PC-3 (cell line): ENCODE data around the gene NAA10. TPM values are rescaled to one million over a fixed set of nuclear protein-coding genes. Genes with fewer than 3 reads are reported as not detected.
A peak's percentile ranks its signal among the peaks of the same experiment; 100 is the strongest.

Source experiments
- ATAC-seq: fragments of 200-7000 bp; cut with Tn5 transposase; 2 replicates; pipeline ENCODE4 v1.9.1; 2020; ENCODE audit warnings: mild to moderate bottlenecking, moderate library complexity
- Bru-seq: library from RNA; stranded (reverse); fragments of 400-500 nt; gene quantifications from one replicate; lab custom pipeline; 2021; lab: Mats Ljungman, UMichigan
- BruChase-seq, 2 experiments: library from RNA; stranded (reverse); fragments of 400-500 nt; gene quantifications; one replicate each; lab custom pipeline; 2021; lab: Mats Ljungman, UMichigan
- BruUV-seq: library from RNA; stranded (reverse); fragments of 400-500 nt; replicated peaks from 2 replicates; lab custom pipeline; 2021; lab: Mats Ljungman, UMichigan
- CTCF ChIA-PET: fragments of 300-600 bp; sonication (Branson Sonifier 250); formaldehyde crosslinking; loops from one replicate; lab custom pipeline; 2022; ENCODE audit warnings: antibody characterized with exemption; lab: Charles Lee
- POLR2A ChIA-PET: fragments of 300-600 bp; sonication (Branson Sonifier 250); formaldehyde crosslinking; loops from one replicate; lab custom pipeline; 2022; ENCODE audit warnings: antibody characterized with exemption; ENCODE audit not compliant: unreplicated experiment; lab: Charles Lee
- DNase-seq: peaks from one replicate; pipeline ENCODE4 v3.0.0-alpha.2; 2015
- H2AFZ ChIP-seq: fragments of 300-600 bp; sonication (generic); 2 replicates; pipeline ENCODE4 v1.6.0; 2016; ENCODE audit warnings: antibody characterized with exemption, low read length
- H3F3A ChIP-seq: fragments of 300-600 bp; sonication (generic); one replicate; pipeline ENCODE4 v1.6.0; 2017; ENCODE audit warnings: antibody characterized with exemption, low read length, control low read depth, mild to moderate bottlenecking; ENCODE audit not compliant: unreplicated experiment
- H3K27ac ChIP-seq: fragments of 300-600 bp; sonication (generic); 2 replicates; pipeline ENCODE4 v1.5.1; 2016; ENCODE audit warnings: mild to moderate bottlenecking, low read length
- H3K27me3 ChIP-seq: fragments of 300-600 bp; sonication (generic); 2 replicates; pipeline ENCODE4 v1.6.1; 2016; ENCODE audit warnings: low read length, mixed read lengths
- H3K36me3 ChIP-seq: fragments of 300-600 bp; sonication (generic); 2 replicates; pipeline ENCODE4 v1.6.1; 2016; ENCODE audit warnings: low read depth, mixed run types, low read length, mixed read lengths
- H3K4me1 ChIP-seq: fragments of 300-600 bp; sonication (generic); 2 replicates; pipeline ENCODE4 v1.5.1; 2016; ENCODE audit warnings: low read length; ENCODE audit not compliant: insufficient read depth
- H3K4me2 ChIP-seq: fragments of 300-600 bp; sonication (generic); 2 replicates; pipeline ENCODE4 v1.6.0; 2016; ENCODE audit warnings: low read length
- H3K4me3 ChIP-seq: fragments of 300-600 bp; sonication (generic); 2 replicates; pipeline ENCODE4 v1.5.1; 2016; ENCODE audit warnings: mild to moderate bottlenecking, low read length, mixed read lengths
- H3K79me2 ChIP-seq: fragments of 300-600 bp; sonication (generic); 2 replicates; pipeline ENCODE4 v1.6.1; 2017; ENCODE audit warnings: low read length, mixed read lengths
- H3K9ac ChIP-seq: fragments of 300-600 bp; sonication (generic); 2 replicates; pipeline ENCODE4 v1.6.0; 2016; ENCODE audit warnings: mild to moderate bottlenecking, low read length
- H3K9me2 ChIP-seq: fragments of 300-600 bp; sonication (generic); replicated peaks from 2 replicates; pipeline ENCODE4 v1.6.1; 2016; ENCODE audit warnings: mixed run types, low read length, mixed read lengths
- H3K9me3 ChIP-seq: fragments of 300-600 bp; sonication (generic); 2 replicates; pipeline ENCODE4 v1.6.1; 2016; ENCODE audit warnings: low read length, mixed read lengths
- H4K20me1 ChIP-seq: fragments of 300-600 bp; sonication (generic); 2 replicates; pipeline ENCODE4 v1.6.1; 2016; ENCODE audit warnings: low read length, mixed read lengths
- CTCF ChIP-seq: fragments of 300-600 bp; sonication (generic); conservative IDR thresholded peaks from 2 replicates; pipeline ENCODE4 v1.5.1; 2017; ENCODE audit warnings: antibody characterized with exemption, low read depth, mild to moderate bottlenecking, low read length
- EZH2 ChIP-seq: fragments of 300-600 bp; sonication (generic); IDR thresholded peaks from one replicate; pipeline ENCODE4 v1.6.1; 2017; ENCODE audit warnings: antibody characterized with exemption, mild to moderate bottlenecking, low read length; ENCODE audit not compliant: unreplicated experiment
- EZH2phosphoT487 ChIP-seq: fragments of 300-600 bp; sonication (generic); IDR thresholded peaks from 2 replicates; pipeline ENCODE4 v1.6.1; 2018; ENCODE audit warnings: mild to moderate bottlenecking, antibody characterized with exemption, low read length, borderline replicate concordance
- intact Hi-C: fragments of 100-400 bp; cut with micrococcal nuclease; formaldehyde crosslinking; loops from 2 replicates; pipeline ENCODE4 v1.9.0; 2023
- long read RNA-seq: library from polyadenylated mRNA; unstranded; transcript quantifications from one replicate; pipeline ENCODE4 v2.0.0, GENCODE V29; 2021; ENCODE audit not compliant: unreplicated experiment
- total RNA-seq: library from RNA; depleted of rRNA; stranded (reverse); fragments of >200 nt; gene quantifications from 2 replicates; pipeline ENCODE4 v1.2.3, GENCODE V29; 2014; rRNA removed

Gene NAA10
- total RNA-seq (169 and 172 TPM in 2 replicates), Bru-seq, nascent RNA (percentile 86 among the genes with signal in this experiment), BruChase-seq, experiment 1, labeled RNA remaining after a 6-hour chase (percentile 91 among the genes with signal in this experiment), BruChase-seq, experiment 2, labeled RNA remaining after a 2-hour chase (percentile 93 among the genes with signal in this experiment)
- long read RNA-seq, transcript NAA10-214 (2 exons, 1,075 nt) = minor isoform, 5 of 161 reads
- long read RNA-seq, transcript NAA10-208 (8 exons, 1,772 nt) = major isoform, 102 of 161 reads
- long read RNA-seq, transcript NAA10-207 (7 exons, 908 nt) = minor isoform, 5 of 161 reads
- long read RNA-seq, partial matches to known transcripts = 6 of 161 reads
- long read RNA-seq, other reads (novel, unspliced or antisense) = 38 of 161 reads

GRCh38 chrX:153934762-153935325, at the start of gene NAA10:
Gene NAA10, minus strand, starts transcription at chrX:153935037. Its CDS starts 133 bp downstream, at chrX:153934904.
- Histone ChIP-seq H3K36me3 (peaks cover 11% of the 10 kb centered on the region), H3K27ac (no peak within 1 kb of the TSS), H4K20me1 (no peaks in the 10 kb centered on the region), H3K4me2 (peak within 1 kb of the TSS; percentile 96), H3K9me2 (no peaks in the 10 kb centered on the region), H3K9me3 (no peaks in the 10 kb centered on the region), H3K4me1 (peaks cover 5% of the 10 kb centered on the region; the same call in 1 of the 2 replicates), H2AFZ (peak within 1 kb of the TSS; percentile 69), H3K27me3 (no peaks in the 10 kb centered on the region), H3F3A (no peaks in the 10 kb centered on the region), H3K79me2 (peaks cover 32% of the 10 kb centered on the region), H3K9ac (peak within 1 kb of the TSS; percentile 97), H3K4me3 (peak within 1 kb of the TSS; percentile 99)
- DNase-seq (peak; percentile 83), ATAC-seq (peak; percentile 98)
- ChIA-PET CTCF (interaction anchor here (0.8 to 1.2 kb wide), 2 partner anchors 11 to 12 kb away, joined by 4 to 6 read pairs; no protein-coding TSS in a partner anchor), POLR2A (no interaction called here)
- BruUV-seq = no TSS peak
- TF ChIP-seq EZH2phosphoT487 (no peak), CTCF (no peak), EZH2 (no peak)
- intact Hi-C loops = no loop called here

GRCh38 chrX:153983321-153983801, 48.5 kb upstream of the NAA10 start:
- no peak for TF ChIP-seq EZH2
- no peak for TF ChIP-seq EZH2phosphoT487
- TF ChIP-seq CTCF = no peak
- intact Hi-C loops = no loop called here
- BruUV-seq = no TSS peak
- H3K9me2 ChIP-seq = no peaks in the 10 kb centered on the region
- H2AFZ ChIP-seq = no peak overlapping the region
- no peak for ATAC-seq
- H3K4me3 ChIP-seq = no peak overlapping the region
- H3K36me3 ChIP-seq = no peaks in the 10 kb centered on the region
- ChIA-PET POLR2A (no interaction called here), CTCF (no interaction called here)
- no peaks in the 10 kb centered on the region for H3F3A ChIP-seq
- H3K9ac ChIP-seq = no peak overlapping the region
- no peak overlapping the region for H3K27ac ChIP-seq
- no peak overlapping the region for H3K4me2 ChIP-seq
- DNase-seq = no peak
- H3K9me3 ChIP-seq = no peaks in the 10 kb centered on the region
- H4K20me1 ChIP-seq = no peaks in the 10 kb centered on the region
- H3K4me1 ChIP-seq = no peaks in the 10 kb centered on the region
- H3K79me2 ChIP-seq = no peaks in the 10 kb centered on the region
- H3K27me3 ChIP-seq = no peaks in the 10 kb centered on the region
